Muscle of leg (tissue), 11 donors: Measurements from ENCODE around the gene IP6K1. TPM values are rescaled to one million over a fixed set of nuclear protein-coding genes. Genes with fewer than 3 reads are reported as not detected.

Source experiments
- DNase-seq: peaks from one replicate; pipeline ENCODE4 v3.0.0; 2013
- H3K27ac ChIP-seq: one replicate; pipeline ENCODE4 v1.5.1; 2013; ENCODE audit warnings: mild to moderate bottlenecking, low read length, control low read depth
- H3K27me3 ChIP-seq: one replicate; pipeline ENCODE4 v1.6.1; 2013; ENCODE audit warnings: low read length; ENCODE audit not compliant: control insufficient read depth, insufficient read depth
- H3K36me3 ChIP-seq: one replicate; pipeline ENCODE4 v1.6.1; 2013; ENCODE audit warnings: low read length; ENCODE audit not compliant: control insufficient read depth, insufficient read depth
- H3K4me1 ChIP-seq: one replicate; pipeline ENCODE4 v1.6.1; 2013; ENCODE audit warnings: low read length; ENCODE audit not compliant: control insufficient read depth, insufficient read depth
- H3K4me3 ChIP-seq: one replicate; pipeline ENCODE4 v1.5.1; 2013; ENCODE audit warnings: low read length, control low read depth
- H3K9me3 ChIP-seq: replicated peaks from 2 replicates; pipeline ENCODE4 v1.6.1; 2013; ENCODE audit warnings: low read depth, low read length; ENCODE audit not compliant: control insufficient read depth
- WGBS: methylation state at CpG from one replicate; pipeline ENCODE4 v1.1.5; 2013; ENCODE audit warnings: missing lambda C conversion rate; ENCODE audit not compliant: insufficient coverage; 5-methylcytosine and 5-hydroxymethylcytosine counted together
- polyA plus RNA-seq, 8 donors: library from polyadenylated mRNA; unstranded; fragments of 120-200 nt; gene quantifications; one replicate each; pipeline versions ENCODE4 v1.2.1 to v1.2.3, GENCODE V29; 2013; ENCODE audit warnings: inconsistent platforms in 1 of 8, low replicate concordance in 1 of 8; ENCODE audit not compliant: insufficient read length in 8 of 8, insufficient read depth in 1 of 8
- total RNA-seq: library from RNA; stranded (reverse); fragments of 120-200 nt; gene quantifications from one replicate; pipeline ENCODE4 v1.2.4, GENCODE V29; 2013

The IP6K1 gene
- total and polyA plus RNA-seq, 9 donors, result 12.6 to 27.2 (median 22.7) TPM

DNA sequence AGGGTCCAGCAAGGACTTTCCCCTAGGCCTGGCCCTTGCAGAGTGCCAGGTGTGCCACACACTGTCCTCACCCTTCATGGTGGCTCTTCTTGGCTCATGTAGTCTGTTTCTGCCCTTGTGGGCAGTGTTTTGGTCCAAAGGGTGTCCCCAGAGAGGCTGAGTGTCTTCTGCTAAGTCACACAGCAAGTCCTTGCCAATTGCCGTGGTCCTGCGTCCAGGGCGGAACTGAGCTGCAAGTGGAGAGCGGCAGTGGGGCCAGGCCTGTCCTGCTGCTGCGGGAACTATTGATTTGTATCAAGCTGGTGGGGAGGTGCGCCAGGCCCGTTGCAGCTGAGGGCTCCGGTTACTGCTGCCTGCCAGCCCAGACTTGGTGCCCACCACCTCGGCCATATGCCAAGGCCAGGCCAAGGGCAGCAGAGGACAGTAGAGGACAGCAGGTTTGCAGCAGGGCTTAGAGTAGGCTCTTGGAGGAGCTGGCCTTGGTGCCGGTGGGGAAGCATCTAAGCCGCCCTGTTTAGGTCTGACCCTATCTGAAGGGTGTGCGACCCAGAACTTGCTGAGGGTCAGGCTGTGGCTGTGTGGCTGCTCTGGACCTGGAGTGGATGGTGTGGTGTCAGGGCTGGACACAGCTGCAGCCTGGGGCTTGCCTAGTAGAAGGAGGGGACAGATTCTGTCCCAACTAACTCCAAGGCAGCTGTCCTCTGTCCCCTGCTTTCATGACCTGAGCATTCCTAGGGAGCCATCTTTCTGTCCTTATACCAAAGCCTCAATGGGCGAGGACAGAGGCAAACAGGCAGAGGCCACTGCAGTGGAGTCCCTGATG lies 71.4 kb downstream of the IP6K1 start:
- Histone ChIP-seq H3K27ac (no peak overlapping the region), H3K4me3 (no peak overlapping the region), H3K27me3 (peaks cover 6% of the 10 kb centered on the region), H3K36me3 (peaks cover 29% of the 10 kb centered on the region), H3K9me3 (no peaks in the 10 kb centered on the region), H3K4me1 (peaks cover 31% of the 10 kb centered on the region)
- DNase-seq, result no peak
- WGBS, result 91% methylated on average over 13 of the region's 13 CpGs

DNA sequence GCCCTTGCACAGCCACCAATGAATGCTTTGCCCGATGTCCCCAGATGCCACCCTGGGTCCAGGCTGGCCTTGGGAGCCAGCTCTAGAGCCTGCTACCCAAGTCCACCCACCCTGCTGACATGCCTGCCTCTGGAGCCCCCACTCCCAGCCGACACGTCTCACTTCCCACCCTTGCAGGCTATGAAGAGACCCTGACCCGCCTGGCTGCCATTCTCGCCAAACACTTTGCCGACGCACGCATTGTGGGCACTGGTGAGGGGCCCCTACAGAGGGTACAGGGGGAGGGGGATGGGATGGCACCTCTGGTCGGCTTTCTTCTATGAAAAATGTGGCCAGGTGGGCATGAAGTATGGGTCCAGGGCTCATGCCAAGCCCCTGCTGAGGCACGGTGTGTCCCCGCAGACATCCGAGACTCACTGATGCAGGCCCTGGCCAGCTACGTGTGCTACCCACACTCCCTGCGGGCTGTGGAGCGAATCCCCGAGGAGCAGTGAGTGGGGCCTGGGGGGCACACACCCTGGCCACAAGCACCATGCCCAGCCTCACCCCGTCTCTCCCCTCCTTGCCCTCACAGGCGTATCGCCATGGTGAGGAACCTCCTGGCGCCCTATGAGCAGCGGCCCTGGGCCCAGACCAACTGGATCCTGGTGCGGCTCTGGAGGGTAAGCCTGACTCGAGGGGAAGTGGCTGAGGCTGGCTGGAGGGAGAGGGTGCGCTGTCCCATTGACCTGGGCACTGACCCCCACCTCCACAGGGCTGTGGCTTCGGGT lies 72.8 kb downstream of the IP6K1 start:
- no peak for DNase-seq
- Histone ChIP-seq H3K27ac (no peak overlapping the region), H3K36me3 (peaks cover 29% of the 10 kb centered on the region)

DNA sequence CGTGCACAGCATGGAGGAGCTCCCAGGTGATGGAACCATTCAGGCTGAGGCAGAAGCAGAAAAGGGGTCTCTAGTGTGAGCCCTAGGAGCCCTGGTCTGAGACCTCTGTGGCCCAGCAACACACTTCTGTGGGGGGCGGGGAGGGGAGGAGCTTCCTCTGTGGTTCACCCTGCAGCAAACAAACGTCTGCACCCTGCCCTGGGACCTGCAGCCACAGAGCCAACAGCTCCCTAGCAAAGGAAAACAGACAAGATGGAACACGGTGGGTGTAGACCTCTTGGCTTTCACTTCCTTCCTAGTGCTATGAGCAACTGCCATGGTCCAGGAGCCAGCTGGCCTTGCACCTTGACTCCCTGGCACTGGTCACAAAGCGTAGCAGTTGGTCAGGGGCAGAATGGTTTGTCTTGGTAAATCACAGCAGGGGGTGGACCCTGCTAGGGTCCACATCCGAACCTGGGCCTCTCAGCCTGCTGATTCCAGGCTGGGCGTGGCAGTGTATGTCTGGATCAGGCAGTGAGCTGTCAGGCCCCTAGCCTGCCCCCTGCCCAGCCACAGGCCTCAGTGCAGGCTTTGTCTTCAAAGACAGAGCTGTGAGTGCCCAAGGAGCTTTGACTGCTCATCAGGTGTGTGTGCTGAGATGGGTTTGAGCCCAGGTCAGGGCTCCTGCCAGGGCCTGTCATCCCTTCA lies 73.6 kb downstream of the IP6K1 start:
- WGBS, result 70% methylated on average over 7 of the region's 7 CpGs

More for the DNA sequence above, 72.8 kb downstream of the IP6K1 start:
- Histone ChIP-seq H3K4me1 (peaks cover 19% of the 10 kb centered on the region), H3K4me3 (no peak overlapping the region), H3K9me3 (no peaks in the 10 kb centered on the region), H3K27me3 (peaks cover 4% of the 10 kb centered on the region)
- whole genome bisulfite sequencing, result 88% methylated on average over 15 of the region's 25 CpGs

DNA sequence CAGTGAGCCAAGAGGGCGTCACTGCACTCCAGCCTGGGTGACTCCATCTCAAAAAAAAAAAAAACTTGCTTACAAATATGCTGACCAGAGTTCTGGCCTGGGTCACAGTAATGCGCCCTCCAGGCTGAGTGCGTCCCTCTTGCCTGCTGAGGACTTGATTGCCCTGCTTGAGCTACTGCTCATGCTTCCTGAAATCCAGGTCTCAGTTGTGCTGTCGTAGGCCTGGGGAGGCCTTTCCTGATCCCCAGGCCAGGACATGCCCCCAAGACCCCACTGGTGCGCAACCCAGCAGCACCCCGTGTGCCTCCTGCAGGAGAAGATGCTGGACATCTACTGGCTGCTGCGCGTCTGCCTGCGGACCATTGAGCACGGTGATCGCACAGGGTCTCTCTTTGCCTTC lies 74.2 kb downstream of the IP6K1 start:
- no peaks in the 10 kb centered on the region for H3K9me3 ChIP-seq
- peaks cover 31% of the 10 kb centered on the region for H3K36me3 ChIP-seq
- H3K27ac ChIP-seq, result no peak overlapping the region
- H3K4me1 ChIP-seq, result peaks cover 5% of the 10 kb centered on the region
- H3K27me3 ChIP-seq, result no peaks in the 10 kb centered on the region
- WGBS, result 90% methylated on average over 11 of the region's 11 CpGs
- H3K4me3 ChIP-seq, result no peak overlapping the region
- no peak for DNase-seq

More for the DNA sequence above, 73.6 kb downstream of the IP6K1 start:
- no peaks in the 10 kb centered on the region for H3K27me3 ChIP-seq
- no peak overlapping the region for H3K27ac ChIP-seq
- H3K4me3 ChIP-seq, result no peak overlapping the region
- H3K36me3 ChIP-seq, result peaks cover 29% of the 10 kb centered on the region
- no peaks in the 10 kb centered on the region for H3K9me3 ChIP-seq
- DNase-seq, result no peak
- peaks cover 11% of the 10 kb centered on the region for H3K4me1 ChIP-seq

DNA sequence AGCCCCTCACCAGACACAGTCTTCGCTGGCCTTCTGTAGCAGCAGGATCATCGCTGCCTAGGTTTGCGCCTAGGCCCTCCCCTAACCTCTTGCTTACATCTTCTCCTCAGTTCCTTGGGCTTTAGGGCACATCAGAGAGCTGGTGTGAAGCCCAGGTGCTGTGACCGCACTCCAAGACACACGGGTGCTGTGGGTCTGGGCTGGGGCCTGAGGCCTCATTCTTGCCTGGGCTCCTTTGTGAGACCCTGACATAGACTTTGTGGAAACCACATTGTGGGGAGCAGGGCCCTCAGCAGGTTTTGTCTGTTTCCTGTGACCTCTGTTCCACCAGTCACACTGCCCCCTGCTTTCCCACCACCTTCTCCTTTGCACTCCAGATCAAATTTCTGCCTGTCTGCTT lies 74.9 kb downstream of the IP6K1 start:
- no peak overlapping the region for H3K4me3 ChIP-seq
- H3K9me3 ChIP-seq, result no peaks in the 10 kb centered on the region
- WGBS, result 84% methylated on average over 5 of the region's 5 CpGs
- no peaks in the 10 kb centered on the region for H3K4me1 ChIP-seq
- H3K27me3 ChIP-seq, result no peaks in the 10 kb centered on the region
- peaks cover 26% of the 10 kb centered on the region for H3K36me3 ChIP-seq
- H3K27ac ChIP-seq, result no peak overlapping the region
- DNase-seq, result no peak

DNA sequence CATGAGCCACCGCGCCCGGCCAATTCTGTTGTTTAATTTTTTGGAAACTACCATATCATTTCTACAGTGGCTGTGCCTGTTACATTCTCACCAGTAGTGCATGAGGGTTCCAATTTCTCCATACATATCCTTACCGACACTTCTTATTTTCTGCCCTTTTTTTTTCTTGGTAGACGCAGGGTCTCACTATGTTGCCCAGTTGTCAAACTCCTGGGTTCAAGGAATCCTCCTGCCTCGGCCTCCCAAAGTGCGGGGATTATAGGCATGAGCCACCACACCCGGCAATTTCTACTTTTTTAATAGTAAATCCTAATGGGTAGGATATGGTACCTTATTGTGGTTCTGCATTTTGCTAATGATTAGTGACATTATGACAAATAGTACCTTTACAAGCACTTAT lies 76.5 kb downstream of the IP6K1 start:
- Histone ChIP-seq H3K9me3 (no peaks in the 10 kb centered on the region), H3K4me3 (no peak overlapping the region), H3K27ac (no peak overlapping the region), H3K36me3 (peaks cover 30% of the 10 kb centered on the region), H3K27me3 (no peaks in the 10 kb centered on the region), H3K4me1 (no peaks in the 10 kb centered on the region)
- DNase-seq, result no peak
- WGBS, result 85% methylated on average over 4 of the region's 8 CpGs

DNA sequence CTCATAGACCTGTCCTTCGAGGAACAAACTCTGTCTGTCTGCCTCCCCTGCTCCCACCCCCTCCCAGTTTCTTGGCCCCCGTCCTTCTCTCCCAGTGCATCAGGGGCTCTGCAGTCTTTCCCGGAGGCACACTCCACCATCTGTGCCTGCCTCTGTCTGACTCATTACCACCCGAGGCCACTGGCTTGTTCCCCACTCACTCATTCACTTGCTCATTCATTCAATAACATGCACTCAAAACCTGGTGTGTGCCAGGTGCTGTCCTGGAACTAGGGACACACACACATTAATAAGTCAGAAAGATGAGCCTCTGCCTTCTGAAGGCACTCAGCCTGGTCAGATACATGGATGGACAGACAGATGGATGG lies 79.2 kb downstream of the IP6K1 start:
- H3K27ac ChIP-seq, result no peak overlapping the region
- no peaks in the 10 kb centered on the region for H3K9me3 ChIP-seq
- WGBS, result 72% methylated on average over 4 of the region's 4 CpGs
- no peak overlapping the region for H3K4me3 ChIP-seq
- H3K36me3 ChIP-seq, result peaks cover 47% of the 10 kb centered on the region
- H3K4me1 ChIP-seq, result no peaks in the 10 kb centered on the region
- no peak for DNase-seq
- no peaks in the 10 kb centered on the region for H3K27me3 ChIP-seq

DNA sequence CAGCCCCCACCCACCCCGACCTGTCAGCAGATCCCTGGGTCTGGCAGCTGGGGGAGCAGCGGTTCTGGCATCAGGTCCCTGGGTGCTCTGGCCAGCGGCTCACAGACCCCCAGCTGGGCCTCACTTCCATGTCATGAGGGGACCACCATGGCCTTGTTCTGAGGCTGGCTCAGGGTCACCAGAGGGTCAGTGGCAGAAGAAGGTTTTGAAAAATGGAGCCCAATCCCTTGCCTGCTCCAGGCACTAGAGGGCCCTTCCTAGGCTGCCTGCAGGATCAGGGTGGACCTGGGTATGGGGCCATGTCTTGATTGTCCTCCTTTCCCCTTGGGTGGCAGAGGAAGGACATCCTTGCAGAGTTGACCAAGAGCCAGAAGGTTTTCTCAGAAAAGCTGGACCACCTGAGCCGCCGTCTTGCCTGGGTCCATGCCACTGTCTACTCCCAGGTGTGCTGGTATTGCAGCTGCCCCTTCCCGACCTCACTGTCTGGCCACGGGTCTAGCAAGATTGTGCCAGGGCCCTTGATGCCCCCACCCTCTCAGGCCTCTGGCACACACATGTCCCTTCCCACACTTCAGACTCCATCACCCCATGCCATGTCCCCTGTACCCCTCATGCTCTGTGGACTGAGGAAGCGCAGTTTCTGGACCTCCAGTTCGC lies 79.8 kb downstream of the IP6K1 start:
- Histone ChIP-seq H3K36me3 (peaks cover 51% of the 10 kb centered on the region), H3K4me3 (no peak overlapping the region), H3K4me1 (no peaks in the 10 kb centered on the region), H3K27ac (no peak overlapping the region), H3K27me3 (no peaks in the 10 kb centered on the region), H3K9me3 (no peaks in the 10 kb centered on the region)
- WGBS, result 96% methylated on average over 9 of the region's 9 CpGs
- no peak for DNase-seq

DNA sequence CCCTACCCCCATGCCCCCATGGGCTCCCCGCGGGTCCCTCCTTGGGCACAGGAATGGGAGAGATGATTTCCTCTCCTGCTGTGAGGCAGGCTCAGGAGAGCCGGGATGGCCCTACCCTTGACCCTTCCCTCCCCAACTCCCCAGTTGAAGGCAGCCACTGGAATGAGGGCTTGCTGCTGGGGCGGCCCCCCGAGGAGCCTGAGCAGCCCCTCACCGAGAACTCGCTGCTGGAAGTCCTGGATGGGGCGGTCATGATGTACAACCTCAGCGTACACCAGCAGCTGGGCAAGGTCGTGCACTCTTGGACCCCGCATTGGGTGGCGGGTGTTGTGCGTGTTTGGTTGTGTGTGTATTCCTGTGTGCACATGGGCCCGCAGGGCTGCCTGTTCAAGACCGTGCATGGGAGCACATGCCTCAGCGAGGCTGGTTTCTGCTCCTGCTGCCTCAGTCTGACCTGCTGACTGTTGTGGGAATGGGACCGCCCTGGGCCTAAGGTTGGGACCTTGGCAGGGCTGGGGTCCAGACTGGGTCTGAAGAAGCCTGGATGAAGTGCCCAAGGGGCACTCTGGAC lies 80.9 kb downstream of the IP6K1 start:
- H3K27ac ChIP-seq, result no peak overlapping the region
- peaks cover 62% of the 10 kb centered on the region for H3K36me3 ChIP-seq

More for the DNA sequence above, 80.9 kb downstream of the IP6K1 start:
- H3K9me3 ChIP-seq, result no peaks in the 10 kb centered on the region
- no peaks in the 10 kb centered on the region for H3K27me3 ChIP-seq
- DNase-seq, result no peak
- 90% methylated on average over 14 of the region's 17 CpGs for WGBS
- H3K4me1 ChIP-seq, result no peaks in the 10 kb centered on the region
- no peak overlapping the region for H3K4me3 ChIP-seq
